Measurements from ENCODE around the gene ALG12.

Gene ALG12

GRCh38 chr22:49964136-49965090 is 46.2 kb upstream of the ALG12 start:
- TF ChIP-seq CTCF (IDR thresholded peaks at IDR 0.05; ENCODE audit: borderline replicate concordance, insufficient read depth, low read depth, low read length): no peak
- peak overlapping the region; percentile 2 for H3K4me3 ChIP-seq (ENCODE audit: low read depth, low read length)

DNA sequence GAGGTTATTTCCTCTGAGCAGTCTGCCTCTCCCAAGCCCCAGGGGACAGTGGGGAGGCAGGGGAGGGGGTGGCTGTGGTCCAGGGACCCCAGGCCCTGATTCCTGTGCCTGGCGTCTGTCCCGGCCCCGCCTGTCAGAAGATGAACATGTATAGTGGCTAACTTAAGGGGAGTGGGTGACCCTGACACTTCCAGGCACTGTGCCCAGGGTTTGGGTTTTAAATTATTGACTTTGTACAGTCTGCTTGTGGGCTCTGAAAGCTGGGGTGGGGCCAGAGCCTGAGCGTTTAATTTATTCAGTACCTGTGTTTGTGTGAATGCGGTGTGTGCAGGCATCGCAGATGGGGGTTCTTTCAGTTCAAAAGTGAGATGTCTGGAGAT is 45.4 kb upstream of the ALG12 start:
- H3K4me3 ChIP-seq (ENCODE audit: low read depth, low read length): peak overlapping the region; percentile 53
- no peak for TF ChIP-seq CTCF (IDR thresholded peaks at IDR 0.05; ENCODE audit: borderline replicate concordance, insufficient read depth, low read depth, low read length)

DNA sequence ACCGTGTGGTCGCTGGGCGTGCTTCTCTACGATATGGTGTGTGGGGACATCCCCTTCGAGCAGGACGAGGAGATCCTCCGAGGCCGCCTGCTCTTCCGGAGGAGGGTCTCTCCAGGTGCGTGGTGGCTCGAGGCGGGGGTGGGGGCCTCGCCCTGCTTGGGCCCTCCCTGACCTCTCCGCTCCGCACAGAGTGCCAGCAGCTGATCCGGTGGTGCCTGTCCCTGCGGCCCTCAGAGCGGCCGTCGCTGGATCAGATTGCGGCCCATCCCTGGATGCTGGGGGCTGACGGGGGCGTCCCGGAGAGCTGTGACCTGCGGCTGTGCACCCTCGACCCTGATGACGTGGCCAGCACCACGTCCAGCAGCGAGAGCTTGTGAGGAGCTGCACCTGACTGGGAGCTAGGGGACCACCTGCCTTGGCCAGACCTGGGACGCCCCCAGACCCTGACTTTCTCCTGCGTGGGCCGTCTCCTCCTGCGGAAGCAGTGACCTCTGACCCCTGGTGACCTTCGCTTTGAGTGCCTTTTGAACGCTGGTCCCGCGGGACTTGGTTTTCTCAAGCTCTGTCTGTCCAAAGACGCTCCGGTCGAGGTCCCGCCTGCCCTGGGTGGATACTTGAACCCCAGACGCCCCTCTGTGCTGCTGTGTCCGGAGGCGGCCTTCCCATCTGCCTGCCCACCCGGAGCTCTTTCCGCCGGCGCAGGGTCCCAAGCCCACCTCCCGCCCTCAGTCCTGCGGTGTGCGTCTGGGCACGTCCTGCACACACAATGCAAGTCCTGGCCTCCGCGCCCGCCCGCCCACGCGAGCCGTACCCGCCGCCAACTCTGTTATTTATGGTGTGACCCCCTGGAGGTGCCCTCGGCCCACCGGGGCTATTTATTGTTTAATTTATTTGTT is 44.8 kb upstream of the ALG12 start:
- H3K4me3 ChIP-seq (ENCODE audit: low read depth, low read length): peak overlapping the region; percentile 53

DNA sequence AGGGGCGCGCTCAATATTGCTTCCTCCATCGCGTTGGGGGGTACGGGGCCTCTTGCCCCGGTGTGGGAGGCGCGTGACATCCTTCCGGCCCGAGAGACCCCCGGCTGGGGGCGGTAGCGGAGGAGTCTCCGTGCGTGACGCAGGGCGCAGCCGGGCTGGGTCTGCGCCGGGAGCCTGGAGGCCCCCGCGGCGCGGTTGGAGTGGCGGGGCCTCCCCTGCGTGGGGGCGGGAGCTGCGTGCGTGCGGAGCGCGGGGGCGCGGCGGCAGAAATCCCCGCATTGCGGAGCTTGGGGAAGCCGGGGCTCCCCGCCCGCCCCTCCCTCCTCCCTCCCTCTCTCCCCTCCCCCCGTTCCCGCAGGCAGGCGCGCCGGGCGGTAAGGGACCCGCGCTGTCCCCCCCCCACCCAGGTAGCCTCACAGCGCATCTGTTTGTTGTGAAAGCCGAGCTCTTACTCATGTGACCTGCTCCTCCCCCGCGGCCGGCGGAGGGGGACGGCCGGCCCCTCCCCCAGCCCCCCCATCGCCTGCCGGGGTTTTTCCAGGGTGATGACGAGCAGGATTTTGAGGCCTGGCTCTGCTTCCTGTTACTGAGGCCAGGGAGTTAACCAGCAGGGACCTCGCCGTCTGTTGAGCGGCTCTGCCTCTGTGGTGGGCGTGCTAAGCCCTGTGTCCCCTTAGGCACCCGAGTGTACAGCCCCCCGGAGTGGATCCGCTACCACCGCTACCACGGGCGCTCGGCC is 43.9 kb upstream of the ALG12 start:
- H3K4me3 ChIP-seq (ENCODE audit: low read depth, low read length): peak overlapping the region; percentile 94
- TF ChIP-seq CTCF (IDR thresholded peaks at IDR 0.05; ENCODE audit: borderline replicate concordance, insufficient read depth, low read depth, low read length): no peak

More for the DNA sequence above, 44.8 kb upstream of the ALG12 start:
- TF ChIP-seq CTCF (IDR thresholded peaks at IDR 0.05; ENCODE audit: borderline replicate concordance, insufficient read depth, low read depth, low read length): no peak

DNA sequence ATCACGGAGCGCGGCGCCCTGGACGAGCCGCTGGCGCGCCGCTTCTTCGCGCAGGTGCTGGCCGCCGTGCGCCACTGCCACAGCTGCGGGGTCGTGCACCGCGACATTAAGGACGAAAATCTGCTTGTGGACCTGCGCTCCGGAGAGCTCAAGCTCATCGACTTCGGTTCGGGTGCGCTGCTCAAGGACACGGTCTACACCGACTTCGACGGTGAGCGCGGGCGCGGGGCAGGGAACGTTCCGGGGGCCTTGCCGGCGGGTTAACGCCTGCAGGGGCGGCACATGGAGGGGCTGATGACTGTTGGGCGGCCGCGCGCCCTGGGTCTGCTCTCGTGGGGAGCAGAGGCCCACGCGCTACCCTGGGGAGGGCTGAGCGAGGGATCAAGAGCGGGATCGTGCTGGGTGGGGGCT is 43.4 kb upstream of the ALG12 start:
- no peak for TF ChIP-seq CTCF (IDR thresholded peaks at IDR 0.05; ENCODE audit: borderline replicate concordance, insufficient read depth, low read depth, low read length)
- peak overlapping the region; percentile 94 for H3K4me3 ChIP-seq (ENCODE audit: low read depth, low read length)

- TF ChIP-seq CTCF (IDR thresholded peaks at IDR 0.05; ENCODE audit: borderline replicate concordance, insufficient read depth, low read depth, low read length): no peak
- H3K4me3 ChIP-seq (ENCODE audit: low read depth, low read length): peak overlapping the region; percentile 94
These were observed 42.9 kb upstream of the ALG12 start for GRCh38 chr22:49961005-49961600.

Measured in GM12875 (cell line).